Natural killer cell (primary cell): Measurements from ENCODE around the gene GLI1. TPM values are rescaled to one million over a fixed set of nuclear protein-coding genes. Genes with fewer than 3 reads are reported as not detected.

Experiments used
- ATAC-seq, 3 donors: fragments of 150-1000 bp in 2 of 3; fragments of 200-7000 bp in 1 of 3; cut with Tn5 transposase; 1 replicate in 1 of 3; 2 replicates in 2 of 3; pipeline ENCODE4 v1.10.0; 2021; ENCODE audit warnings: mild to moderate bottlenecking in 2 of 3, moderate library complexity in 2 of 3
- DNase-seq, 2 donors: peaks; one replicate each; pipeline versions ENCODE4 v3.0.0 to v3.0.0-alpha.2; 2013 to 2021; ENCODE audit warnings: mixed read lengths in 1 of 2
- H3K27ac ChIP-seq: one replicate; pipeline ENCODE4 v1.5.1; 2013; ENCODE audit warnings: mild to moderate bottlenecking, low read length
- H3K27me3 ChIP-seq: one replicate; pipeline ENCODE4 v1.6.1; 2013; ENCODE audit warnings: low read length; ENCODE audit not compliant: control insufficient read depth, insufficient read depth
- H3K36me3 ChIP-seq: one replicate; pipeline ENCODE4 v1.6.1; 2013; ENCODE audit warnings: low read length; ENCODE audit not compliant: control insufficient read depth, insufficient read depth
- H3K4me1 ChIP-seq: one replicate; pipeline ENCODE4 v1.6.1; 2013; ENCODE audit warnings: low read length; ENCODE audit not compliant: control insufficient read depth, insufficient read depth
- H3K4me3 ChIP-seq: one replicate; pipeline ENCODE4 v1.5.1; 2013; ENCODE audit warnings: low read length
- H3K9me3 ChIP-seq: one replicate; pipeline ENCODE4 v1.6.1; 2013; ENCODE audit warnings: low read length; ENCODE audit not compliant: control insufficient read depth, insufficient read depth
- H3K27ac Mint-ChIP-seq, 2 donors: one replicate each; pipeline ENCODE4 v1.8.0; 2022; ENCODE audit warnings: mild to moderate bottlenecking in 2 of 2, mixed read lengths in 2 of 2, moderate library complexity in 1 of 2
- H3K27me3 Mint-ChIP-seq, 2 donors: one replicate each; pipeline ENCODE4 v1.8.0; 2022; ENCODE audit warnings: low read depth in 2 of 2, mixed read lengths in 2 of 2
- H3K36me3 Mint-ChIP-seq: one replicate; pipeline ENCODE4 v1.8.0; 2022; ENCODE audit warnings: mixed read lengths
- H3K4me1 Mint-ChIP-seq, 2 donors: one replicate each; pipeline ENCODE4 v1.8.0; 2022; ENCODE audit warnings: mixed read lengths in 2 of 2
- H3K4me3 Mint-ChIP-seq: one replicate; pipeline ENCODE4 v1.8.0; 2022; ENCODE audit warnings: mild to moderate bottlenecking, moderate library complexity, mixed read lengths
- H3K9me3 Mint-ChIP-seq, 2 donors: one replicate each; pipeline ENCODE4 v1.8.0; 2022; ENCODE audit warnings: mixed read lengths in 2 of 2
- WGBS: methylation state at CpG from one replicate; pipeline ENCODE4 v1.1.7; 2013; ENCODE audit warnings: missing lambda C conversion rate; ENCODE audit not compliant: insufficient coverage; 5-methylcytosine and 5-hydroxymethylcytosine counted together
- intact Hi-C: fragments of 100-400 bp; cut with micrococcal nuclease; formaldehyde crosslinking; loops from one replicate; pipeline ENCODE4 v1.14.2; 2022
- total RNA-seq, 4 donors: library from RNA; stranded (reverse); fragments of 120-200 nt in 1 of 4; gene quantifications; one replicate each; pipeline versions ENCODE4 v1.2.3 to v1.2.4, GENCODE V29; 2013 to 2022
- TF ChIP-seq, protein P1 (sequence below): fragments of 200-600 bp; IDR thresholded peaks from one replicate; pipeline ENCODE4 v1.8.0; 2022; ENCODE audit warnings: antibody characterized with exemption

GLI1 gene
- total RNA-seq, 3 donors from 2014 or later (not counting 1 experiment from before 2014, with no cell fraction given), result 0.50 to 1.4 (median 0.99) TPM

DNA sequence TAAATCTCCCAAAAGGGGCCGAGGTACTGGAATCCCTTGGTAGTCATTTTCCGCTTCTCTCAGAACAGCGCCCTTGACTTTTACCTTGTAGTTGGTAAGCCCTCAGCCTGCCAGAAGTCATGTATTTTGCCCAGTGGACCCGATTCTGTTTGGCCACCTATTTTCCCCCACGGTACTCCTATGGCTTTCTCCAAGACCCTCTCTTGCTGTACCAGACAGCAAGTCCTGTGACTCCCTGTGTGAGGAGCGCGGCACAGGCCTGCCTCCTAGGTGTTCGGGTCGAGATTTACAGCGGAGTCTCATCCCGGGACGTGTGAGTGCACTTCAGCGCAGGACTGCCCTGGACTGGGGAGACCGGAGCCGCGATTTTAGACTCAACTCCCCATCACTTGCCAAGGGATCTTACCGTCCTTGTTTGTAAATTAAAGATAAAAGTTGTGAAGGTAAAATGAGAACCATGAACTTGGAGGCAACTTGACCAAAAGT lies 62.0 kb downstream of the GLI1 start:
- WGBS, result 69% methylated on average over 17 of the region's 17 CpGs
- DNase-seq, result peak in 1 of 2 donors; percentile 40
- H3K9me3 ChIP-seq, result no peaks in the 10 kb centered on the region
- H3K4me3 ChIP-seq, result peak overlapping the region; percentile 58
- no peak for ATAC-seq
- no peaks in the 10 kb centered on the region for H3K27me3 ChIP-seq
- H3K36me3 ChIP-seq, result peaks cover 28% of the 10 kb centered on the region
- Mint-ChIP-seq H3K36me3 (peaks cover 7% of the 10 kb centered on the region), H3K4me3 (peak overlapping the region; percentile 97), H3K4me1 (peaks cover 33 to 90% of the 10 kb centered on the region in 2 donors), H3K27me3 (no peaks in the 10 kb centered on the region), H3K27ac (peak overlapping the region; percentile 99), H3K9me3 (no peaks in the 10 kb centered on the region)
- TF ChIP-seq, protein P1, sequence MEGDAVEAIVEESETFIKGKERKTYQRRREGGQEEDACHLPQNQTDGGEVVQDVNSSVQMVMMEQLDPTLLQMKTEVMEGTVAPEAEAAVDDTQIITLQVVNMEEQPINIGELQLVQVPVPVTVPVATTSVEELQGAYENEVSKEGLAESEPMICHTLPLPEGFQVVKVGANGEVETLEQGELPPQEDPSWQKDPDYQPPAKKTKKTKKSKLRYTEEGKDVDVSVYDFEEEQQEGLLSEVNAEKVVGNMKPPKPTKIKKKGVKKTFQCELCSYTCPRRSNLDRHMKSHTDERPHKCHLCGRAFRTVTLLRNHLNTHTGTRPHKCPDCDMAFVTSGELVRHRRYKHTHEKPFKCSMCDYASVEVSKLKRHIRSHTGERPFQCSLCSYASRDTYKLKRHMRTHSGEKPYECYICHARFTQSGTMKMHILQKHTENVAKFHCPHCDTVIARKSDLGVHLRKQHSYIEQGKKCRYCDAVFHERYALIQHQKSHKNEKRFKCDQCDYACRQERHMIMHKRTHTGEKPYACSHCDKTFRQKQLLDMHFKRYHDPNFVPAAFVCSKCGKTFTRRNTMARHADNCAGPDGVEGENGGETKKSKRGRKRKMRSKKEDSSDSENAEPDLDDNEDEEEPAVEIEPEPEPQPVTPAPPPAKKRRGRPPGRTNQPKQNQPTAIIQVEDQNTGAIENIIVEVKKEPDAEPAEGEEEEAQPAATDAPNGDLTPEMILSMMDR, result no peak
- peak overlapping the region; percentile 97 for H3K27ac ChIP-seq
- intact Hi-C loops, result loop anchor here (2.0 to 5.0 kb wide), 2 partner anchors 35 to 171 kb away; partner anchors contain the start of gene OS9
- H3K4me1 ChIP-seq, result peaks cover 63% of the 10 kb centered on the region

Other genes starting within 250 kb of the GLI1 start
- gene NXPH4, start 243.0 kb upstream of the GLI1 start, total RNA-seq, result under 1 TPM in 1 of 3 donors, not detected in 2; 0.82 TPM
- 10 to 100 TPM; 28.6 to 39.3 (median 34.9) TPM for gene SHMT2, start 230.1 kb upstream of the GLI1 start, total RNA-seq
- gene STAC3, start 208.6 kb upstream of the GLI1 start, total RNA-seq, result 1 to 10 TPM; 2.4 to 4.1 (median 3.8) TPM
- gene R3HDM2, start 28.7 kb upstream of the GLI1 start, total RNA-seq, result 100 to 1,000 TPM; 110 to 124 (median 123) TPM
- under 1 TPM; 0.18 to 0.35 (median 0.31) TPM for gene INHBC, start 25.0 kb upstream of the GLI1 start, total RNA-seq
- not detected for gene INHBE, start 4.5 kb upstream of the GLI1 start, total RNA-seq
- 1,000 to 10,000 TPM in 2 of 3 donors, 100 to 1,000 TPM in 1; 558 to 1,091 (median 1,015) TPM for gene ARHGAP9, start 20.1 kb downstream of the GLI1 start, total RNA-seq
- gene MARS1, start 28.3 kb downstream of the GLI1 start, total RNA-seq, result 100 to 1,000 TPM; 200 to 237 (median 218) TPM
- gene DDIT3, start 60.7 kb downstream of the GLI1 start, total RNA-seq, result 100 to 1,000 TPM; 117 to 318 (median 182) TPM
- 100 to 1,000 TPM; 130 to 142 (median 139) TPM for gene MBD6, start 63.0 kb downstream of the GLI1 start, total RNA-seq
- gene DCTN2, start 87.4 kb downstream of the GLI1 start, total RNA-seq, result 10 to 100 TPM; 65.5 to 76.5 (median 71.8) TPM
- under 1 TPM; 0.09 to 0.40 (median 0.16) TPM for gene KIF5A, start 90.3 kb downstream of the GLI1 start, total RNA-seq
- 10 to 100 TPM; 41.0 to 62.9 (median 52.0) TPM for gene PIP4K2C, start 131.4 kb downstream of the GLI1 start, total RNA-seq
- 10 to 100 TPM; 65.1 to 81.1 (median 77.0) TPM for gene DTX3, start 145.0 kb downstream of the GLI1 start, total RNA-seq
- 1 to 10 TPM; 3.1 to 6.5 (median 5.1) TPM for gene ARHGEF25, start 151.7 kb downstream of the GLI1 start, total RNA-seq
- gene B4GALNT1, start 173.4 kb downstream of the GLI1 start, total RNA-seq, result under 1 TPM; 0.38 to 0.59 (median 0.48) TPM
- 100 to 1,000 TPM; 185 to 221 (median 198) TPM for gene OS9, start 234.3 kb downstream of the GLI1 start, total RNA-seq